Liver (tissue), 9 donors: ENCODE data around the gene MAN1C1. TPM values are rescaled to one million over a fixed set of nuclear protein-coding genes. Genes with fewer than 3 reads are reported as not detected.

ENCODE experiments used
- DNase-seq: peaks from one replicate; pipeline ENCODE4 v3.0.0-alpha.2; 2017; ENCODE audit warnings: low spot score
- H3K27ac ChIP-seq, 2 donors: one replicate each; pipeline ENCODE4 v1.7.0; 2013; ENCODE audit warnings: inconsistent platforms in 2 of 2, low read length in 2 of 2, control low read depth in 1 of 2, low read depth in 1 of 2, mild to moderate bottlenecking in 1 of 2
- H3K27me3 ChIP-seq, 4 donors: one replicate each; pipeline versions ENCODE4 v1.6.1 to v1.7.0; 2013; ENCODE audit warnings: low read length in 3 of 4, inconsistent platforms in 1 of 4, mild to moderate bottlenecking in 1 of 4, moderate library complexity in 1 of 4; ENCODE audit not compliant: control insufficient read depth in 4 of 4, insufficient read depth in 4 of 4
- H3K36me3 ChIP-seq, 4 donors: one replicate each; pipeline versions ENCODE4 v1.6.1 to v1.7.0; 2013; ENCODE audit warnings: low read length in 3 of 4, mild to moderate bottlenecking in 3 of 4, low read depth in 1 of 4, moderate library complexity in 1 of 4; ENCODE audit not compliant: control insufficient read depth in 4 of 4, insufficient read depth in 3 of 4
- H3K4me1 ChIP-seq, 4 donors: one replicate each; pipeline versions ENCODE4 v1.6.1 to v1.7.0; 2013; ENCODE audit warnings: low read length in 3 of 4, mild to moderate bottlenecking in 3 of 4, moderate library complexity in 1 of 4; ENCODE audit not compliant: control insufficient read depth in 4 of 4, insufficient read depth in 4 of 4
- H3K4me3 ChIP-seq, 3 donors: one replicate each; pipeline versions ENCODE4 v1.6.1 to v1.7.0; 2013; ENCODE audit warnings: low read length in 3 of 3, control low read depth in 1 of 3, low read depth in 1 of 3, mild to moderate bottlenecking in 1 of 3
- H3K9ac ChIP-seq, 2 donors: one replicate each; pipeline ENCODE4 v1.7.0; 2013; ENCODE audit warnings: low read length in 2 of 2, mild to moderate bottlenecking in 2 of 2, moderate library complexity in 2 of 2, control low read depth in 1 of 2, low read depth in 1 of 2
- H3K9me3 ChIP-seq, 4 donors: one replicate each; pipeline versions ENCODE4 v1.6.1 to v1.7.0; 2013; ENCODE audit warnings: low read length in 3 of 4; ENCODE audit not compliant: control insufficient read depth in 4 of 4
- ATF3 ChIP-seq: IDR thresholded peaks from 2 replicates; pipeline ENCODE4 v1.6.1; 2016; ENCODE audit warnings: antibody characterized with exemption
- CTCF ChIP-seq: fragments of 150-350 bp; IDR thresholded peaks from 2 replicates; pipeline ENCODE4 v1.5.1; 2017; ENCODE audit warnings: improper control_type of control experiment, low read depth, low read length; ENCODE audit not compliant: missing input control
- EGR1 ChIP-seq, 2 donors: IDR thresholded peaks; 2 replicates each; pipeline ENCODE4 v1.6.1; 2016 to 2018; ENCODE audit warnings: antibody characterized with exemption in 2 of 2, low read depth in 2 of 2
- FOXA1 ChIP-seq: IDR thresholded peaks from 2 replicates; pipeline ENCODE4 v1.6.1; 2016; ENCODE audit warnings: antibody characterized with exemption
- FOXA2 ChIP-seq: IDR thresholded peaks from 2 replicates; pipeline ENCODE4 v1.6.1; 2016; ENCODE audit warnings: antibody characterized with exemption
- GABPA ChIP-seq, 2 donors: IDR thresholded peaks in 1 of 2; conservative IDR thresholded peaks in 1 of 2; 2 replicates each; pipeline ENCODE4 v1.6.1; 2016; ENCODE audit warnings: antibody characterized with exemption in 2 of 2, mild to moderate bottlenecking in 1 of 2, moderate library complexity in 1 of 2
- HNF4A ChIP-seq, 2 donors: conservative IDR thresholded peaks; 2 replicates each; pipeline ENCODE4 v1.6.1; 2016; ENCODE audit warnings: antibody characterized with exemption in 2 of 2, mild to moderate bottlenecking in 2 of 2
- HNF4G ChIP-seq: IDR thresholded peaks from 2 replicates; pipeline ENCODE4 v1.6.1; 2016; ENCODE audit warnings: antibody characterized with exemption
- JUND ChIP-seq, 2 donors: IDR thresholded peaks; 2 replicates each; pipeline ENCODE4 v1.6.1; 2016; ENCODE audit warnings: antibody characterized with exemption in 2 of 2
- MAX ChIP-seq: IDR thresholded peaks from 2 replicates; pipeline ENCODE4 v1.6.1; 2016; ENCODE audit warnings: antibody characterized with exemption
- NR2F2 ChIP-seq: IDR thresholded peaks from 2 replicates; pipeline ENCODE4 v1.6.1; 2016; ENCODE audit warnings: antibody characterized with exemption
- RAD21 ChIP-seq, 2 donors: IDR thresholded peaks; 2 replicates each; pipeline ENCODE4 v1.6.1; 2016; ENCODE audit warnings: antibody characterized with exemption in 2 of 2, mild to moderate bottlenecking in 2 of 2
- REST ChIP-seq: IDR thresholded peaks from 2 replicates; pipeline ENCODE4 v1.6.1; 2016; ENCODE audit warnings: antibody characterized with exemption, mild to moderate bottlenecking
- RXRA ChIP-seq, 2 donors: IDR thresholded peaks; 2 replicates each; pipeline ENCODE4 v1.6.1; 2017 to 2018; ENCODE audit warnings: antibody characterized with exemption in 2 of 2, mild to moderate bottlenecking in 1 of 2
- SP1 ChIP-seq: IDR thresholded peaks from 2 replicates; pipeline ENCODE4 v1.6.1; 2018; ENCODE audit warnings: antibody characterized with exemption, mild to moderate bottlenecking
- TAF1 ChIP-seq: conservative IDR thresholded peaks from 2 replicates; pipeline ENCODE4 v1.6.1; 2016; ENCODE audit warnings: antibody characterized with exemption, mild to moderate bottlenecking
- YY1 ChIP-seq: IDR thresholded peaks from 2 replicates; pipeline ENCODE4 v1.6.1; 2016; ENCODE audit warnings: antibody characterized with exemption, mild to moderate bottlenecking
- ZBTB33 ChIP-seq: IDR thresholded peaks from 2 replicates; pipeline ENCODE4 v1.6.1; 2016; ENCODE audit warnings: antibody characterized with exemption
- WGBS: extraction: QIAGEN DNeasy Blood & Tissue Kit; methylation state at CpG from one replicate; pipeline ENCODE4 v1.1.7; 2013; 5-methylcytosine and 5-hydroxymethylcytosine counted together
- polyA plus RNA-seq, 2 donors: library from polyadenylated mRNA; stranded (reverse) in 1 of 2; unstranded in 1 of 2; fragments of 200-250 nt in 1 of 2; fragments of >200 nt in 1 of 2; fragmentation: Nextera tagmentation in 1 of 2; extraction: Ambion mirVana in 1 of 2; gene quantifications; one replicate each; pipeline versions ENCODE4 v1.2.1 to v1.2.3, GENCODE V29; 2013 to 2015
- total RNA-seq, 2 donors: library from RNA; depleted of rRNA; stranded (reverse); fragments of >200 nt; gene quantifications; one replicate each; pipeline ENCODE4 v1.2.3, GENCODE V29; 2014
- donor health status: healthy.
- donor health status: healthy.
- donor health status: healthy.
- donor health status: healthy.
- donor health status: healthy.

MAN1C1 gene
- total and polyA plus RNA-seq, 4 donors = 6.3 to 16.0 (median 8.1) TPM

- DNase-seq = no peak
- WGBS = 96% methylated on average over 5 of the region's 5 CpGs
- H3K27me3 ChIP-seq = no peaks in the 10 kb centered on the region
- no peak overlapping the region for H3K9ac ChIP-seq
- TF ChIP-seq ATF3 (no peak), FOXA2 (no peak), YY1 (no peak), SP1 (no peak), EGR1 (IDR thresholded peaks at IDR 0.05; ENCODE audit: low read depth in 2 of 2) (no peak), JUND (IDR thresholded peaks at IDR 0.05) (no peak), TAF1 (no peak), GABPA (IDR thresholded peaks at IDR 0.05 in 1 of 2, conservative IDR thresholded peaks at IDR 0.05 in 1 of 2) (no peak), HNF4A (conservative IDR thresholded peaks at IDR 0.05) (no peak), RXRA (IDR thresholded peaks at IDR 0.05) (no peak), REST (no peak), FOXA1 (no peak), ZBTB33 (no peak), NR2F2 (no peak), RAD21 (IDR thresholded peaks at IDR 0.05) (no peak), CTCF (no peak), MAX (no peak), HNF4G (no peak)
- no peaks in the 10 kb centered on the region for H3K9me3 ChIP-seq
- H3K27ac ChIP-seq = no peak overlapping the region
- peaks cover 16 to 57% (median 53%) of the 10 kb centered on the region in 4 donors for H3K36me3 ChIP-seq
- no peaks in the 10 kb centered on the region for H3K4me1 ChIP-seq
- H3K4me3 ChIP-seq = no peak overlapping the region
Observed at GRCh38 chr1:25833158-25833557, 216.6 kb downstream of the MAN1C1 start.

Other genes starting within 250 kb of the MAN1C1 start
- gene RHCE, start 196.0 kb upstream of the MAN1C1 start, total RNA-seq = 10 to 100 TPM in 1 of 2 donors, under 1 TPM in 1; 0.92 to 89.9 TPM
- gene RHCE, start 196.0 kb upstream of the MAN1C1 start, polyA plus RNA-seq = under 1 TPM; 0.42 to 0.46 TPM
- 10 to 100 TPM; 21.9 to 23.2 TPM for gene MACO1, start 185.9 kb upstream of the MAN1C1 start, total RNA-seq
- 10 to 100 TPM; 15.3 to 19.3 TPM for gene MACO1, start 185.9 kb upstream of the MAN1C1 start, polyA plus RNA-seq
- gene LDLRAP1, start 73.2 kb upstream of the MAN1C1 start, total RNA-seq = 10 to 100 TPM in 1 of 2 donors, 1 to 10 TPM in 1; 5.2 to 17.8 TPM
- gene LDLRAP1, start 73.2 kb upstream of the MAN1C1 start, polyA plus RNA-seq = 10 to 100 TPM; 11.3 to 15.2 TPM
- gene SELENON, start 183.4 kb downstream of the MAN1C1 start, total RNA-seq = 10 to 100 TPM in 1 of 2 donors, 1 to 10 TPM in 1; 7.8 to 10.1 TPM
- gene SELENON, start 183.4 kb downstream of the MAN1C1 start, polyA plus RNA-seq = 10 to 100 TPM in 1 of 2 donors, 1 to 10 TPM in 1; 4.3 to 16.1 TPM
- 10 to 100 TPM; 22.5 to 48.4 TPM for gene MTFR1L, start 203.2 kb downstream of the MAN1C1 start, total RNA-seq
- 10 to 100 TPM; 33.4 to 47.1 TPM for gene MTFR1L, start 203.2 kb downstream of the MAN1C1 start, polyA plus RNA-seq
- 1 to 10 TPM in 1 of 2 donors, not detected in 1; 9.0 TPM for gene AUNIP, start 242.7 kb downstream of the MAN1C1 start, total RNA-seq
- under 1 TPM; 0.18 to 0.56 TPM for gene AUNIP, start 242.7 kb downstream of the MAN1C1 start, polyA plus RNA-seq